ENCODE data around the gene MED15.

MED15 gene

DNA sequence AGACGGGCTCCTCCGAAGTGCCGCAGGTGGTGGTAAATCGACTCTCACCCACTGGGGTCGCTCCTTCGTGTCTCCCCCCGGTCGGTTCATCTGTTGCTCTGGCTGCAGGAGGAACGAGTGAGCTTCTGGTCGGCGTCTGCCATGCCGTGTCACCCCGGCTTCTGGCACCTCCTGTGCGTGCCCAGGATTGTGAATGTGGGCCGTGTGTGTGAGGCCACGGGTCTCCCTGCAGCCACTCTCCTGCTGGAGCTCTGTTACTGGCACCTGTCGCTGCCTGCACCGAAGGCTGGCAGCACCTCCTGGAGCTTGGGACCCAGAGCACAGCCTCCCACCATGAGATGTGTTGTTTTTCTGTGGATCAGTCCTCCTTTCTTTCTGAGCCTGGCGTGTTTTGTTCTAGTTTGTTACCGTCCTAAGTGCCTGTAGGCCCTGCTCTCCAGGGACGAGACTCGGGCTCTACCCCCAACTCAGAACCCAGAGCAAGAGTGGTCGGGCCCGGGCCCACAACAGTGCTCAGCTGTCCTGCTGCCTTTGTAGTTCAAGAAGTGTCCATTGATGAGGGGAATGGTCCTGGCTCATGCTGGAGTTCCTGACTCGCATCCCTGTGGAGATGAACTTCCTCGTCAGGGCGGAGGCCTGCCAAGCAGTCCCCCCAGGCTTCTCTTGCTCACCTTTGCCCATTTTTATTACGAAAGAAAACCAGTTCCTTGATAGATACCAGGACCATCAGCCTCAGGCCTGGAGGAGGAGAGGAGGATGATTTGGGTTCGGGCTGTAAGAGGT, 66.6 kb downstream of the MED15 start:
- no peak for ATAC-seq

DNA sequence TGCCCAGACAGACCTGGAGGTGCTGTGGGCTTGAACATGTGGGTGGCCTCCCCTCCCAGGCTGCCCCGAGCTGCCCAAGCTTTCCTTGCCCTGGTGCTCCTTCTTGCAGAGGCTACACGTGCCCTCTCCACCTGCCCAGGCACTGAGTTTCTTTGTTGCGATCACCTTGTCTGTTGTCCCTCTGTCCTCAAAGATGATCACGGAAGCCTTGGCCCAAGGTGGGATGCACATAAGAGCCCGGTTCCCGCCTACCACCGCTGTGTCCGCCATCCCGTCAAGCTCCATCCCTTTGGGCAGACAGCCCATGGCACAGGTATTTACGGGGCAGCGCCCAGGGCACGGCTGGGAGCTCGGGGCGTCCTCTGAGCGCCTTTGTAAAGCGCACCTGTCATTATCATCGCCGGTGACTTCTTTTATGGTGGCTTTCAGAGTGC, 67.5 kb downstream of the MED15 start:
- no peak for ATAC-seq

DNA sequence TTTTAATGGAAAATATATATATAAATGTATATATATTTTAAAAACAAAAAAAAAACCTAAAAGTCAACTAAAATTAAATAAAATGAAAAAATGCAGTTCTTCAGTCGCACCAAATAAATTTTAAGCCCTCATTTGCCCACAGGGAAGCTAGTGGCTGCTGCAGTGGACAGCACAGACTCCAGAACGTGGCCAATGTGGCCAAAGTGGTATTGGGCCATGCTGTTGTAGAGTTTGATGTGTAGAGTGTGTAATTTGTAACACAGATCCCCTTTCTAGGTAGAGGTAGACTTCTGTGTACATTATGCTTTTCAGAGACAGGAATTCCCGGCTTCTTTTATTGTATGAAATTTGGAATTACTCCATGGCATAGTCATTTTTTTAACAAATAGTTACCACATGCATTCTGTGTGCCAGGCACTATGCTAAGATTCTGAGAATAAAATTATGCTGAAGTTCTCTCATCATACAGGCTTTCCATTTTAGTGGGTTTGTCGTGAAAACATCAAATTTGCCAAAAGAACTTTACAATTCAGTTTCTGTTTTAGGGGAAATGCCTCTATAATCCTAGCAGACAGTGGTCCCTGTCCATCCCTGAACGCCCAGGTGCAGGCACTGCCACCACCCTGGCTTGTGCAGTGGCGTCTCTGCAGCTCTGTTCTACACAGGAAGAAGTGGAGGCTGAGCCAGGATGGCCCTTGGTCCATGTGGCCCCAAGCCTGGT, 68.5 kb downstream of the MED15 start:
- no peak for ATAC-seq

DNA sequence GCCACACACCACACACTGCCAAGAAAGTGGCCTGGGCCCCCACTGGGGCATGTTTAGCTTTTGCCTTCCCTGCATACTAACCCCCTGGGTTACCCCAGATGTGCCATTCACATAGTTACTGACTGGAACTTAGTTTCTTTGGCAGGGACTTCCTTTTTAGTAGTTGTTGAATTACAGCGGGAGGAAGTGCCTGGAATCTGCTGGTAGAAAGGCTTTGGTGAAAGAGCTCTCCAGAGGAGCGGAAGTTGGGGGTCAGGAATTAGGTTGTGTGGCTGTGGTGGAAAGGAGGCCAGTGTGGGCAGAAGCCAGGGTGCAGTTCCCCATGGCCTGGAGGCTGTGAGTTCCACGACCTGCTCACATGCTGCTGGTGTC, 69.0 kb downstream of the MED15 start:
- ATAC-seq = no peak

DNA sequence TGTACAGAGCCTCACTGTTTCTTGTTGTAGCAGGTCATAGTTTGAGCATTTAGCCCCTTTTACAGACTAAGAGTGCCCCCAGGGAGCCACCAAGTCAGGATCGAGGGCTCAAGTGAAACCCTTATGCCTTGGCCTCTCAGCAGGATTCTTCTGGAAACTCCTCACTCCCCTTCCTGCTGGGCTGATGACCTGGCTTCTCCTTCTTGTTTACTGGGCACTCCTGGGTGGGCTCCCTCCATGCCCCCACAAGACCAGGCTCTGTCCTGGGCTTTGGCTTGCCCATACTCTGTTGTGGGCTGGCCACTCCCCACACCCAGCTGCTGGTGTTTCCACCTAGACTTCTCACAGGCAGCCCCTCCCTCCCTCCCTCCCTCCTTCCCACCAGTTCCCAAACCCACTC, 69.6 kb downstream of the MED15 start:
- ATAC-seq = no peak

DNA sequence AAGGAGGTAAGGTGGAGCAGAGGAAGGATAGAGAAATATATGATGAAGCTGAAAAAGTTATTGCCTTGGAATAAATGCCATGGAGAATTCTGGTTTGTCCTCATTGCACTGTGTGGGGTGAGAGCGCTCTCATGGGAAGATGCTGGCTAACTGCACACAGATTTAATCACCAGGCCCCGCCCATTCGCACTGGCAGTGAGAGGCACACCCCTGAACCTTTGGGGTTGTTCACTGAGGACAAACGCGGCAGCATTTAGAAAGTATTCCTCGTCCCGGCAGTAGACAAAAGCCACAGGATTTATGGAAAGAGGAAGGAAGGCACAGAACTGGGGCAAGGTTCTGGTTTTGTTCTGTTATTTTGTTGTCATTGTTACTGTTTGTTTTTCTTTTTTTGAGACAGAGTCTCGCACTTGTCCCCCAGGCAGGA, 70.2 kb downstream of the MED15 start:
- ATAC-seq = no peak

DNA sequence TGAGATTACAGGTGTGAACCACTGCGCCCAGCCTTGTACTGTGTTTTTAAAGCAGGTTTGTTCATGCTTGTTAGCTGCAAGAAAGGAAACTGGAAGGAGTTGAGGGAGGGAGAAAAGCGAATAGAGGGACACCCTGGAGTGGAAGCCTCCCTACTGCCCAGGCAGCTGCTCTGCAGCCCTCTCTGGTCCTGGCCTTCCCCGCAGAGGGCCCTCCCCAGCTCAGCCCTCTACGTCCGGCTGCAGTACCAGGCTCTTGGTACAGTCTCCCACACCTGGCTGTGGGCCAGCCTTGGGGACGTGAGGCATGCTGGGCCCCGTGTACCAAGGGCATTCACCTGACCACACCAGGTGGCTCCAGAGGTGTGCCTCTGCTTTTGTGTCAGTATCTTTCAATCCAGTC, 70.8 kb downstream of the MED15 start:
- ATAC-seq = no peak

DNA sequence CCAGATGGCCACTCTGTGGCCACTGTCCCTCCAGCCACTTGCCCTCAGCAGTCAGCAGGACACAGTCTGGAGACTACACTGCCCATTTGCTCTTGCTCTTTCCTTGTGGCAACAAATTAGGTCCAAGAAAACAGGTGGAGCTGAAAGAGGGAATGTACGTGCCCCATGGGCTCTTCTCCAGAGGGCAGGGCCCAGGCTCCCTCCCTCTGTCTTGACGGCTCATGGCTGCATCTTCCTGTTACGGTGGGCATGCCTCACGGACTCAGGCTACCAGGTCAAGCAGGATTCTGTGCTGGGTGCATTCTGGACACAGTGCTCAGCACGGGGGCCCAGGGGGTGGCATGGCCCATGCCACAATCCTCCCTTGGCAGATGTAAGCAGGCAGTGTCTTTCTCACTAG, 71.3 kb downstream of the MED15 start:
- no peak for ATAC-seq

DNA sequence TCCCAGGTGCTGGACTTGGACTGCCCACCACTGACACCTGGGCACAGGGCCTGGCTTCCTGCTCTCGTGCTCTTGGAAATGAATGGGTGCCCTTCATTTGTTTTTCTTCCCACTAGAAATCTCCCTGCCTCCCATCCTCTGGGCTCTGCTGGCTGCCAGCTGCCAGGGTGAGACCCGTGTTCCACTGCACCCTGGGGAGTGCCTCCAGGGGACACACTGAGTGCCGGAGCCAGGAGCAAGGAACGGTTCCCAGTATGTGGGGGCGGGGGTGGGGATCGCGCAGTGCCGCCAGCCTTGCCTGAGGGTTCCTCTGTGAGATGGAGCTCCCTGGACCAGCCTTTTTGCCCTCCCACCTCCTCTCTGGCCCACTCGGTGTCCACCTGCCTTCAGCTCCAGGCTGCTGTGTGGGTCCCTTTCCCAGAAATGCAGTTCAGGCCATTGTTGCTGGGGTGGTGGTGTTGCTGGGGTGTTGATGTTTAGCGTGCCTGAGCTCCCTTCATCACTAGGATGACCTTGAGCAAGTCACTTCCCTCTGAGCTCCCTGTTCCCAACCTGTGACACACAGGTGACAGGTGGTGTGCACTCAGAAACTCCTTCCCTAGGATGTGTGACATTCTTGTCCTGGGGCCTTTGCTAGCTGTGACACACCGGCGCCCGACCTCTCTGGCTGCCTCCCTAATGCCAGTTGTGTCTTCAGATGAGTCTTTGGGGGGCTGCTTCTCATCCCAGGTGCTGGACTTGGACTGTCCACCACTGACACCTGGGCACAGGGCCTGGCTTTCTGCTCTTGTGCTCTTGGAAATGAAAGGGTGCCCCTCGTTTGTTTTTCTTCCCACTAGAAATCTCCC, 72.1 kb downstream of the MED15 start:
- ATAC-seq = no peak

DNA sequence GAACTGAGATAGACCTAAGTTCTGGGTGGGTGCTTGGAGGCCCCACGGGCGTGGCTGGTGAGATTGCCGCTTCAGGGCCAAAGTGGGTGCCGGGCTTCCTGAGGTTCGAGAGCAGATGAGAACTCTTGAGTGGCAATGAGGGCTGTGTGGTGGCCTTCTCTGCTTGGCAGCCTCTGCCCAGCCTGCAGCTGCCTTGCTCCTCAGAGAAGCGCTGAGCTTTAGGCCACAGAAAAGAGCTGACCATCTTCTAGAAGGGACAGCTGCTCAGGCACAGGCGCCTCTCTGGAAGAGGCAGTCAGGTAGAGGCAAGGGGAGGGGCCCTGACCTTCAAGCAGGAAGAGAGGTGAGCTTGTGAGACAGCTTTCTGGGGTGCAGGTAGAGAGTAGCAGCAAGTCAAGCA, 72.8 kb downstream of the MED15 start:
- no peak for ATAC-seq

DNA sequence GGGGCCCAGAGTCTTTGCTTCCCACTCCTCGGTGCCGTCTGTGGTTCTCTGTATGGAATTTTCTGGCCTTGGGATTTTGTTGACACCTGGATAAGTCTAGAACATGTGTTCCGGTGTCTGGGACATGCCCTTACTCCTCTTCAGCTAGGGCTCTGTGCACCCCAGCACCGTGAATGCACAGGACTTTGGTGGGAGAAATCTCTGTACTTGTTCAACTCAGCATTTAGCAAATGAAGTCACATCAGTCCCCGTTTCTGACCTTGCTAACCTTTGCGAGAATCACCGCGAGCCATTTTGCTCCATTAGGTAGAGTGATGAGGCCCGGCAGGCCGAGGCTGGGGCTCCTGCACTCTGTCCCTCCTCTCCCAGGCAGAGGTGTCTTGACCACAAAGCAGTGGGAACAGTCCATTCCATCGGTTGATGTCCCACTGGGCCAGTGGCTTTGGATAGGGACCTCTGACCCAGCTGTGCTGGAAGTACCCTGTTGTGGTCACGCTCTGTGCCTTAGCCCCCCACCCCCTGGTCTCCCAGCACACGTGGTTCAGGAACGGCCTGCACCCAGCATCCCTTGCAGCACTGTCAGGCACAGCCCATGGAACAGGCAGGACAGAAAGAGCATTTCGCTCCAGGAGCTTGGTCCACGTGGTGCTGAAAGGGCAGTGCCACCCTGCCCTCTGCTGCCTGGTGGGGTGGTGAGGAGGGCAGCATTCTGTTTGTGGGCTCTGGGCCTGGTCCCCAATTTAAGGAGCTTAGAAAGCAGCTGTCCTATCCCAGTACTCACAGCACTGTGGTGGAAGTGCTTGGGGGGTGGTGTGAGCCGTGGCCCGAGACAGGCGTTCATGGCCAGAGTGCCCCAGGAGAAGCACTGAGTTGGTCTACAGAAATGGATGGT, 73.4 kb downstream of the MED15 start:
- ATAC-seq = no peak

DNA sequence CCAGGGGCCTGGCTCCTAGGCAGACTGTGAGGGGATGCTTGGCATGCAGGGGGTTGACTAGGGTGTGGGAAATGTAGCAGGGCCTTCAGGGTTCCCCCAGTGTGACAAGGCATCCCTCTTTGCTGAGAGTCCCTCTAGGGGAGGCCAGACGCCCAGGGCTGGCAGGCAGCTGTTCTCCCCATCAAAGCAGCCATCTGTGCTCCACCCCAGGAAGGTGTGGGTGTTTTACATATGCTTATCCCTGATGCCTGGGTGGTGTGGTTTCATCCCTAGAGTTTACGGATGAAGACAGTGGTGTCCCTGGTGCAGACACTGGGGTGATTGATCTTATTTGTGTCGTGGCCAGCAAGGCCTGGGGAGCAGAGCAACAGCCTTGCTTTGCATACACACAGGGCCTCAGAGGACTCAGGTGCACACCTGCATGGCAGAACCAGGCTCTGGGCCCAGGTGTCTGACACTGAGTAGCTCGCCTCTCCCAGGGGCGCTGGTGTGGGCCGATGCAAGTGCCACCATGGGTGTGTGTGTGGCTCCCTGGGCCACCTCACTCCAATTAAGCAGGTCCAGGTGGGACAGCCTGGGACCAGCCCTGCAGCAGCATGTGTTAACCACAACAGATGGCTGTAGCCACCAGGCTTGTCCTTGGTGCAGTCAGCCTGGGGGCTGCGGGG, 74.2 kb downstream of the MED15 start:
- no peak for ATAC-seq

DNA sequence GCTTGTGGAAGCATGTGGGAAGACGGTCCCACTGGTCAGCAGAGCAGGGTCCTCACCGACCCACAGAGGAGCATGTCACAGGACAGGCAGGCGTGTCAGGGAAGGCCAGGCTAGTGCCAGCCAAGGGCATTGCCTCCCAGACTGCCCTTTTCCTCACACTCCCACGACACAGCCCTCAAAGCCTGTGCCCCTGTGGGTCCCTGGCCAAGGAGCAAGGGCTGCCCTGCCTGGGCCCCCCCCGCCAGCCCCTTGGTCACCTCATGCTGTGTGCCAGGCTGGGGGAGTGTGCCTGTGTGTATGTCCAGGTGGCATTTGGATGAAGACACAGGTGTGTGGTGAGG, 74.7 kb downstream of the MED15 start:
- no peak for ATAC-seq

DNA sequence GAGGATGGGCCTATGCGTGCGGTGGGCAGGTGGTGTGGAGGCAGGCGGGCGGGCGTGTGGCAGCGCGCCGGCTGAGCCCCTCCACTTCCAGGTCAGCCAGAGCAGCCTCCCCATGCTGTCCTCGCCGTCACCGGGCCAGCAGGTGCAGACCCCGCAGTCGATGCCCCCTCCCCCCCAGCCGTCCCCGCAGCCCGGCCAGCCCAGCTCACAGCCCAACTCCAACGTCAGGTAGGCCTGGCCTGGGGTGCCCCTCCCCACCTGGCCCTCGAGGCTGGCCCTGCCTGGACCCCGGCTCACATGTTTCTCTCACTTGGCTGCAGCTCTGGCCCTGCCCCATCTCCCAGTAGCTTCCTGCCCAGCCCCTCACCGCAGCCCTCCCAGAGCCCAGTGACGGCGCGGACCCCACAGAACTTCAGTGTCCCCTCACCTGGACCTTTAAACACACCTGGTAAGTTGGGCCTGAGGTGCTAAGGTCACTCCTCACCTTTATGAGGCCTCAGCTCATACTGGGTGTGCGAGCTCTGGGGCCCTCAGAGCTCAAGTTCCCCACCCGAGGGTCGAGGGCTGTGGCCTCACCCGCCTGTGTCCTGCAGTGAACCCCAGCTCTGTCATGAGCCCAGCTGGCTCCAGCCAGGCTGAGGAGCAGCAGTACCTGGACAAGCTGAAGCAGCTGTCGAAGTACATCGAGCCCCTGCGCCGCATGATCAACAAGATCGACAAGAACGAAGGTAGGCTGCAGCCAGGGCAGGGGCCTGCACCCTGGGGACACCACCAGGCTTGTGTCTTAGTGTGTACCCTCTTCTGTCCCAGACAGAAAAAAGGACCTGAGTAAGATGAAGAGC, 75.3 kb downstream of the MED15 start:
- no peak for ATAC-seq

DNA sequence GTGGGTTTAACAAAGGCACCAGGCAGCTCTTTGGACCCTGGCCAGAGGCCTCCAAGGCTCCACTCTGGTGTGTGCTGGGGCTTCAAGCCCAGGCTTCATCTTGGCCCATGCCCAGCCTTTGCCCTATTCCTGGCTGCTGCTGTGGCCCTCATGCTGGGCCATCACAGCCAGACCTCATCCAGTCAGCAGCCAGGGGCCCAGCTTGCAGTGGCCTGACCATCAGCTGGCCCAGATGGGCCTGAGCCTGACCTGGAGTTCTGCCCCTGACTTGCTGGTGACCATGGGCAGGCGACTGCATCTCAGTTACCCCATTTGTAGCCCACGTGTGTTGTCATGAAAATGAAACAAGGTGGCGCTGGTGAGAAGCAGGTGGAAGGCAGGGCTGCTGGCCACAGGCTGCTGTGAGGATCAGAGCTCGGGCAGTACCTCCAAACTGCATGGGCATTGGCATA, 76.1 kb downstream of the MED15 start:
- ATAC-seq = no peak

DNA sequence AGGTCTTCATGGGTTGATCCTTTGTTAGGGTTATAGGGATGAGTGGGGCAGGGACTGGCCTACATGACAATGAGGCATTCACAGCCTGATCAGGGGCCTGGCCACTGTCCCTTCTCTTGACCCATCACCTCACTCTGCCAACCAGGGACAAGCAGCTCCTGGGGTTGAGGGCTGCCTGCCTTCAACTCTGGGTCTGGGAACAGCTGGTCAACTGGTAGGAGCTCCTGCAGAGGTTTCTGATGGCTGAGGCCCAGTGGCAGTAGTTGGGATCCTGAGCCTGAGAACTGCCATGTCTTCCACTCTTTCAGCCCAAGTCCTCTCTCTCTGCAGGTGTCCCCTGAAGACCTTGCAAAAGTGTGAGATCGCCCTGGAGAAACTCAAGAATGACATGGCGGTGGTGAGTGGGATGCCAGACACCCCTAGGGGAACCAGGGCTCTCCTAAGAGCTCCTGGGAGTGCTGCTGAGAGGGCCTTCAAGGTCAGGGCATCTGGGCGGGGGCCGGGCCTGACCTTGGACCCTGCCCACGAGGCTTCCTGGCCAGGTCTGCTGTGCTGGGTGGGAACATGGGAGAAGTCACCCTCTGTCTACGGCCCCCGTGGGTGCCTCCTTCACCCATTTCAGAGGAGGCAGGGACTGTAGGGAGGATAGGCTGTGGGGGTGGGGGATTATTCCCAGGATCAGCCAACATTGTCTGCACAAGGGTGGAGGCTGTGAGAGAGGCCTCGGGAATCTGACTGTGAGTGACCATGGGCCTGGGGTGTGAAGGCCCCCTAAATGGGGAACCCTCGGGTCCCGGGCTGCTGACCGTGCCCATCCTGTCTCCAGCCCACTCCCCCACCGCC, 76.8 kb downstream of the MED15 start:
- no peak for ATAC-seq

DNA sequence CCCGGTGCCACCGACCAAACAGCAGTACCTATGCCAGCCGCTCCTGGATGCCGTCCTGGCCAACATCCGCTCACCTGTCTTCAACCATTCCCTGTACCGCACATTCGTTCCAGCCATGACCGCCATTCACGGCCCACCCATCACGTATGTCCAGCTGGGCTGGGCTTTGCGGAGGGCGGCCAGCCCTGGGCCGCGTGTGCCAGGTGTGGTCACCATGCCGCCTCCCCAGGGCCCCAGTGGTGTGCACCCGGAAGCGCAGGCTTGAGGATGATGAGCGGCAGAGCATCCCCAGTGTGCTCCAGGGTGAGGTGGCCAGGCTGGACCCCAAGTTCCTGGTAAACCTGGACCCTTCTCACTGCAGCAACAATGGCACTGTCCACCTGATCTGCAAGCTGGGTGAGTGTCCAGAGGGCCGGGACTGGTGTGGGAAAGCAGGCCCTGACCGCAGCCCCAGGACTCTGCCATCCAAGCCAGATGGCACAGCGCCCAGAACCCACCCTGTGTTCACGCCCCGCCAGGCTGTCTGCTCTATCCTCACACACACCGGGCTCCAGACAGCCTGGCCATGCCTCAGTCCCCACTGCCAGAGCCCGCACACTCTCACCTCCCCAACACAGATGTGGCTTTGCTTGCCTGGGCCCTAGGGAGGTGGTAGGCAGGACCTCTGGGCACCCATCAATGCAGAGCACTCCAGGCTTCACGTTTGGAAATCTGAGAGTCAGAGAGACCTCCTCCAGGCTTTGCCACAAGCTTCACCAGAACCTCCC, 77.6 kb downstream of the MED15 start:
- no peak for ATAC-seq

DNA sequence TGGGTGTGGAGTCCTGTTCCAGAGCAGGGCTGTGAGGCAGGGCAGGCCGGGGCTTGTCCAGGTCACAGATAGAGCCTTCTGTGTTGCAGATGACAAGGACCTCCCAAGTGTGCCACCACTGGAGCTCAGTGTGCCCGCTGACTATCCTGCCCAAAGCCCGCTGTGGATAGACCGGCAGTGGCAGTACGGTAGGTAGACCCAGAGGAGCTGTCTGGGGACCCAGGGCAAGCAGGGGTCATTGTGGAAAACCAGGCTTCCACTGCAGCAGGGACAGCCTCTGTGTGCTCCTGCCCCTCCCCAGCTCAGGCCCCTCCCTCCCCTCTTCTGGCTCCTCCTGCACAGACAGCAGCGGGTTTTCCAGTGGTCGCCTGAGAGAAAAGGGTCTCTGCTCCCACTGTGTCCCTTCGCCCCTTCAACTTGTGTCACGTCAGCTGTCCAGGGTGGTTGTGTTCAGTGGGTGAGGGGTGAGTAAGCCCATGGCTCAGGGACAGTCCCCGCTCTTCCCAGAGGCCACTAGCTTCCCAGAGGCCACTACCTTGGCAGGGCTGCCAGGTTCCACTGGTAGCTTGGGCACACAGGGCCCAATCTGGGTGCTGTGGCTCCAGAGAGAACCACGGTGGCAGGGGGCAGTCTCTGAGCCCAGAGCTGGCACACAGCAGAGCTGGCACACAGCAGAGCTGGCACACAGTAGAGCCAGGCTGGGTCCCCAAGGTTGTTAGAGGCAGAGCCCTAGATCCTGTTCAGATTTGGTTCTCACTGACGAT, 78.4 kb downstream of the MED15 start:
- no peak for ATAC-seq

DNA sequence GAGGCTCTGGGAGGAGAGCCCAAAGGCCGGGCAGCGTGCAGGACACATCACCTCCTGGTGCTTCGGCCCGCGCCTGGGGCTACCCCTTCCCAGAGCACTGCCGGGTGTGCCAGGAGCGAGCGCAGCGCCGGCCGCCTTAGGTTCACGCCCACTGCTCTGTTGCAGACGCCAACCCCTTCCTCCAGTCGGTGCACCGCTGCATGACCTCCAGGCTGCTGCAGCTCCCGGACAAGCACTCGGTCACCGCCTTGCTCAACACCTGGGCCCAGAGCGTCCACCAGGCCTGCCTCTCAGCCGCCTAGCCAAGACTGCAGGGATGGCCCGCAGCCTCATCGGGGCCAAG, 79.0 kb downstream of the MED15 start:
- no peak for ATAC-seq

Data from activated CD4-positive, CD25-positive, alpha-beta regulatory T cell treated with anti-CD3 and anti-CD28 coated beads, Interleukin-2, amount 50 U/mL, for 24 hours (primary cell).